LNCAP (cell line): Measurements from ENCODE around the gene PDCD6IP.

Source experiments
- TF ChIP-seq, protein P1 (sequence below): fragments of 450-650 bp; IDR thresholded peaks from 2 replicates; pipeline ENCODE4 v1.5.1; 2017; ENCODE audit warnings: mild to moderate bottlenecking

Gene PDCD6IP

DNA sequence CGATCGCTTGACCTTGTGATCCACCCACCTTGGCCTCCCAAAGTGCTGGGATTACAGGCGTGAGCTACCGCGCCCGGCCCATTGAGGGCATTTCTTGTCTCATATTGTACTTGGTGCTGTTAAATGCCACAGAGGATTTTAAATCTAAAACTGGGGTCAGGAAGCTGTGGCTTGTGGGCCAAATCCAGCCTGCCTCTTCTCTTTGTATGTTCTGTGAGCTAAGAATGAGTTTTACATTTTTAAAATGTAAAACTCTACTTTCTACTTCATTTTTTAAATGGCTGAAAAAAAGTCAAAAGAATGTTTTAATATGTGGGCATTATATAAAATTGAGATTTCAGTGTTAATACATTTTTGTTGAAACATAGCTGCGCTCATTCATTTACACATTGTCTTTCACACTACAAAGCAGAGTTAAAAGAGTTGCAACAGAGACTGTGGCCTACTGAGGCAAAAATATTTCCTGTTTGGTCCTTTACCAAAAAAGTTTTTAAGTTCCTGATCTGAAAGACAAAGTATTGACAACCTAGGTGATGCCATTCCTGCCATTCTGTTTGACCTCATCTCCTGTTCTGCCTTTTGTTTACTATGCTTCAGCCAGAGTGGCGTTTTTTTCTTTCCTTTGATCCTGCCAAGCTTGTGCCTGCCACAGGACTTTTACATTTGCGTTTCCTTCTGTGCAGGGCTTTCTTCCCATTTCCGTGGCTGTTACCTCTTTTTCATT lies 50.4 kb downstream of the PDCD6IP start:
- TF ChIP-seq, protein P1, sequence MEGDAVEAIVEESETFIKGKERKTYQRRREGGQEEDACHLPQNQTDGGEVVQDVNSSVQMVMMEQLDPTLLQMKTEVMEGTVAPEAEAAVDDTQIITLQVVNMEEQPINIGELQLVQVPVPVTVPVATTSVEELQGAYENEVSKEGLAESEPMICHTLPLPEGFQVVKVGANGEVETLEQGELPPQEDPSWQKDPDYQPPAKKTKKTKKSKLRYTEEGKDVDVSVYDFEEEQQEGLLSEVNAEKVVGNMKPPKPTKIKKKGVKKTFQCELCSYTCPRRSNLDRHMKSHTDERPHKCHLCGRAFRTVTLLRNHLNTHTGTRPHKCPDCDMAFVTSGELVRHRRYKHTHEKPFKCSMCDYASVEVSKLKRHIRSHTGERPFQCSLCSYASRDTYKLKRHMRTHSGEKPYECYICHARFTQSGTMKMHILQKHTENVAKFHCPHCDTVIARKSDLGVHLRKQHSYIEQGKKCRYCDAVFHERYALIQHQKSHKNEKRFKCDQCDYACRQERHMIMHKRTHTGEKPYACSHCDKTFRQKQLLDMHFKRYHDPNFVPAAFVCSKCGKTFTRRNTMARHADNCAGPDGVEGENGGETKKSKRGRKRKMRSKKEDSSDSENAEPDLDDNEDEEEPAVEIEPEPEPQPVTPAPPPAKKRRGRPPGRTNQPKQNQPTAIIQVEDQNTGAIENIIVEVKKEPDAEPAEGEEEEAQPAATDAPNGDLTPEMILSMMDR: no peak

DNA sequence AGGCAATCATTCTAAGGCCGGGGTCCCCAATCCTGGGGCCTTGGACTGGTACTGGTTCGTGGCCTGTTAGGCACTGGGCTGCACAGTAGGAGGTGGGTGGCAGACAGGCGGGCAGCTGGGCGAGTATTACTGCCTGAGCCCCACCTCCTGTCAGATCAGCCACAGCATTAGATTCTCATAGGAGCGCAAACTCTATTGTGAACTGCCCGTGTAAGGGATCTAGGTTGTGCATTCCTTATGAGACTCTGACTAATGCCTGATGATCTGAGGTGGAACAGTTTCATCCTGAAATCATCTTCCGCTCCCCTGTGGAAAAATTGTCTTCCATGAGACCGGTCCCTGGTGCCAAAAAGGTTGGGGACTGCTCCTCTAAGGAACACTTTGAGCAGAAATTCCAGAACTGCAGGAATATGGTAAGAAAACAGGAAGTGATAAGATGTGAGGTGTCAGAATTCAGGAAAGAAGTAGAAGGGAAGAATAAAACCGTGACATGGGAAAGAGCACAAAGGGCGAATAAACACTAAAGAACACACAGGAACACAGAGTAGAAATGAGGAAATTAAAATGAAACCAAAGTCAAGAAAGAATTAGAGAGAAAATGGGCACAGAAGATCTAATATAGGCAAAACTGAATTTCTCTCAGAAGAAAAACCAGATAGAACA lies 57.6 kb downstream of the PDCD6IP start:
- TF ChIP-seq, protein P1: no peak

DNA sequence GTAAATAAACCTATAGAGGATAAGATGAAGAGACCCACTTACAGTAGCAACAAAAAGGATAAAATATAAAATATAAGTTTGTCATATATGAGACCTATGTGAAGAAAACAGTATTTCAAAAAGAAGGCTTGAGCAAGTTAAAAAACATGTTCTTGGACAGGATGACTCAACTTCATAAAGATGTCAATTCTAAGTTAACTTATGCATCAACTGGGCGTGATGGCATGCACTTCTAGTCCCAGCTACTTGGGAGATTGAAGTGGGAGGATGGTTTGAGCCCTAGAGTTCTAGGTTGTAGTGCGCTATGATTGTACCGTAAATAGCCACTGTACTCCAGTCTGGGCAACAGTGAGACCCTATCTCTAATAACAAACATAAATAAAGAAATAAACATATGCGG lies 59.7 kb downstream of the PDCD6IP start:
- TF ChIP-seq, protein P1: no peak

DNA sequence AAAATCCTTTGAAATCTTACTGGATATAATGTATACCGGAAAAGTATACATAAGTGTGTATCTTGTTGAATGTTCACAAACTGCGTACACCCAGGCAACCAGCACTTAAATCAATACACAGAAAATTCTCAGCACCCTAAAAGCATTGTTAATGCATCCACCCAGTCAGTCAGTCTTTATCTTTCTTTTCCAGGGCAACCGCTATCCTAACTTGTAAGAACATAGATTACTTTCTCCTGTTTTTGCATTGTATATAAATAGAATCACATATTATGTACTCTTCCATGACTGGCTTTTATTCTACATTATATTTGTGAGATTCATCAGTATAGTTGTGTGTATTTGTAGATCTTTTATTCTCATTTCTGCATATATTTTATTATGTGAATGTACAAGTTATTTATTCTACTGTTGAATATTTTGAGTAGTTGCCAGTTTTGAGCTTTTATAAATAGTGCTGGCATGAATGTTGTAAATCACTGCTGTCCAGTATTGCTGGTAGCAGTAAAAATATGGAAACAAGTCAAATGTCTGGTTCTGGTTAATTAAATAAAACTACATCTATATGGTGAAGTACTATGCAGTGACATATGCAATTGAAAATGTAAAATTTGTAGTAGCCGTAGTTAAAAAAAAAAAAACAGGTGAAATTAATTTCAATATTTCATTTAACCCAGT lies 62.1 kb downstream of the PDCD6IP start:
- TF ChIP-seq, protein P1: no peak

DNA sequence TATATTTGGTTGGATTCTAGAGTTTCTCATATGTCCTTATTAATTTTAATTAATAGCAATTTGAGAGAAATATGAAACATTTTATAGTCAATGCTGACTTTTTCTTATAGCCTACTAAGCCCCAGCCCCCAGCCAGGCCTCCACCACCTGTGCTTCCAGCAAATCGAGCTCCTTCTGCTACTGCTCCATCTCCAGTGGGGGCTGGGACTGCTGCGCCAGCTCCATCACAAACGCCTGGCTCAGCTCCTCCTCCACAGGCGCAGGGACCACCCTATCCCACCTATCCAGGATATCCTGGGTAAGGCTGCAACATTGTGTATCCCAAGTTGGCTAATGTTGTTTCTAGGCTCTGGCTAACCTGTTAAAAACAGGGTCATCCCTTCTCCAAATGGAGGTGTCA lies 66.7 kb downstream of the PDCD6IP start:
- TF ChIP-seq, protein P1: no peak

DNA sequence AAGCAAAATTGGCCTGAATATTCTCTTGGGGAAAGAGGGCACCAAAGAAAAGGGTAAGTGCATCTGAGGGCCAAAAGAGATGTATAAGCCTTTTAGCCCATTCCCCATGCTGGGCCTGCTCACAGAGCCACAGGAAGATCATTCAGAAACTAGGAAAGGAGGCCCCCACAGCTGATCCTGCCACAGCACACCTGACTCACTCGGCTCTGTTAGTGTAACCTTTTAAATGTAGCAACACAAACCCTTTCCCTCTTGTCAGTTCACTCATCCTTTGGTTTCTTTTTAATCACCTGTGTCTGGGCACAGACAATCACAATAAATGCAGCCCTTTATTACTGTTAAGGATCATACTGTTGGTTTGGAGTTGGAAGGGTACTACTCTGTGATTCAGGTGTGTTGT lies 69.9 kb downstream of the PDCD6IP start:
- TF ChIP-seq, protein P1: no peak

DNA sequence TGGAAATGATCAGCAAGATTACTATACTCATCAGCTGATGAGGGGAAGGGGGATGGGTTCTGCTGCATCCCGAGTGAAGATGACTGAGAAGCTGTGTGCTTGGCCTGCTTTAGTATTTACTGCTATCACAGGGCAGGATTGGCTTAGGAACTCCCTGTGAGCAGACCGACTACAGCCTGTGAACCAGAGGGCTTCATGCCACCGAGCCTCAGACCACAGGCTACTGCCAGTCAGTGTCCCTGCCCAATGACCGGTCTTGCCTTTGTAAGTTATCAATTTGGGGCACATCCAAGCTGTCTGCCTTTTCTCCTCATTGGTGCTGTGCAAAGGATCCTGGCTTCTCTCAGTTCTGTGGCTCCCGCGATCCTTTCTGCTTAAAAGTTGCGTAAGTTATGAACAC lies 71.5 kb downstream of the PDCD6IP start:
- TF ChIP-seq, protein P1: no peak
